ENCODE measurements around the gene ATP8B2. TPM values are rescaled to one million over a fixed set of nuclear protein-coding genes. Genes with fewer than 3 reads are reported as not detected.
"Not testable (repeated sequence)": the region's sequence is repeated elsewhere in the genome, so short reads cannot be mapped to it uniquely, and the experiment has no call there.

The ATP8B2 gene
- polyA plus RNA-seq, 1 donor (not counting 4 experiments of a cell fraction or from before 2014, with no cell fraction given) = 12.5 TPM

DNA sequence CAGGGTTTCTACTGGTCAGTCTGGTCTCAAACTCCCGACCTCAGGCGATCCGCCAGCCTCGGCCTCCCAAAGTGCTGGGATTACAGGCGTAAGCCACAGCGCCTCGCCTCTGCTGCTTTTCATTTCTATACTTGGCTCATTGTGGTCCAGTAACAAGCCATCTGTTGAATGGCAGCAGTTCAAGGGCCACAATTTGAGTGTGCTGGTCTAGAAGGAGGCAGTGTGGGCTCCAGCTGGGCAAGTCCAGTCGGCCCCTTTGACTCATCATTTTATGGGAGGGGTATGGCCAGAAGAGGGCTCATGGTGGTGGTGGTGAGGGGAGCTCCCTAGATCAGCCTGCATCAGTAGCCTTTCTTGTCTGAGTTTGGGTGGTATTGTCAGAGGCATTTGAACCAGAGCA is 33.2 kb downstream of the ATP8B2 start:
- no peak overlapping the region for H3K9ac ChIP-seq (ENCODE audit: control insufficient read depth, extremely low read depth, insufficient read depth, low read length)
- H3K9me3 ChIP-seq (ENCODE audit: control insufficient read depth, low read depth, low read length) = no peaks in the 10 kb centered on the region
- no peak overlapping the region for H3K4me2 ChIP-seq (ENCODE audit: control insufficient read depth, extremely low read depth, insufficient read depth, low read depth, low read length)
- no peak for FAIRE-seq
- DNase-seq (ENCODE audit: low read depth, low spot score) = no peak
- H3K4me3 ChIP-seq (ENCODE audit: control insufficient read depth in 2 of 3, extremely low read depth in 1 of 3, insufficient read depth in 2 of 3, low read depth in 1 of 3, low read length in 3 of 3) = no peak overlapping the region
- H4K20me1 ChIP-seq (ENCODE audit: control insufficient read depth, extremely low read depth, insufficient read depth, low read length) = no peaks in the 10 kb centered on the region
- TF ChIP-seq CTCF (optimal IDR thresholded peaks at IDR 0.05 in 1 of 3, IDR thresholded peaks at IDR 0.05 in 1 of 3, conservative IDR thresholded peaks at IDR 0.05 in 1 of 3; ENCODE audit: extremely low read depth in 1 of 3, insufficient read depth in 2 of 3, low read length in 3 of 3) (no peak), EZH2 (IDR thresholded peaks at IDR 0.05; ENCODE audit: low read length) (no peak)
- H3K27me3 ChIP-seq (ENCODE audit: control insufficient read depth, extremely low read depth, insufficient read depth, low read length) = no peaks in the 10 kb centered on the region
- H3K27ac ChIP-seq (ENCODE audit: control insufficient read depth, insufficient read depth, low read length) = no peak overlapping the region
- H3K36me3 ChIP-seq (ENCODE audit: control insufficient read depth in 2 of 2, extremely low read depth in 1 of 2, insufficient read depth in 2 of 2, low read length in 2 of 2) = no peaks in the 10 kb centered on the region
- no peaks in the 10 kb centered on the region for H3K79me2 ChIP-seq (ENCODE audit: control insufficient read depth, insufficient read depth, low read length)
- peaks cover 5% of the 10 kb centered on the region for H3K4me1 ChIP-seq (ENCODE audit: control insufficient read depth, extremely low read depth, insufficient read depth, low read length)
- H2AFZ ChIP-seq (ENCODE audit: control insufficient read depth, low read length) = no peak overlapping the region
- dilution Hi-C loops (cut with MboI; ENCODE audit: extremely low pct_ligation_motif_present, low sequenced_read_pairs) = no loop called here
- H3K9me1 ChIP-seq (ENCODE audit: control insufficient read depth, extremely low read depth, insufficient read depth, low read length) = no peaks in the 10 kb centered on the region

DNA sequence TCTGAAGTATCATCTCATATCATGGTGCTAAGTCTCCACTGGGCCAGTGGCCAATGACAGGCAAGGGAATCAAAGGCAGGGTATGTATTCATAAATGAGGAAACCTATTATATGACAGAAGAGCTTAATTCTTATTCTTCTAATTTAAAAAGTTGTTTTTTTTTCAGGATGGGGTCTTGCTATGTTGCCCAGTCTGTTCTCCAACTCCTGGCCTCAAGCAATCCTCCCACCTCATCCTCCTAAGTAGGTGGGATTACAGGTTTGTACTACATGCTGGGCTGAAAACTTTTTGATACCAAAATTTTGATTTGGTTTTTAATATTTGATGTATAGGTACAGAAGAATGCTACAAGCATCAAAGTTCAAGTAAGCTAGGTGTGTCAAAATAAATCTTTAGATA is 35.0 kb downstream of the ATP8B2 start:
- H3K36me3 ChIP-seq (ENCODE audit: control insufficient read depth in 2 of 2, extremely low read depth in 1 of 2, insufficient read depth in 2 of 2, low read length in 2 of 2) = no peaks in the 10 kb centered on the region
- no peak overlapping the region for H3K4me2 ChIP-seq (ENCODE audit: control insufficient read depth, extremely low read depth, insufficient read depth, low read depth, low read length)
- no peak overlapping the region for H3K27ac ChIP-seq (ENCODE audit: control insufficient read depth, insufficient read depth, low read length)
- dilution Hi-C loops (cut with MboI; ENCODE audit: extremely low pct_ligation_motif_present, low sequenced_read_pairs) = no loop called here
- no peaks in the 10 kb centered on the region for H3K9me1 ChIP-seq (ENCODE audit: control insufficient read depth, extremely low read depth, insufficient read depth, low read length)
- H3K9ac ChIP-seq (ENCODE audit: control insufficient read depth, extremely low read depth, insufficient read depth, low read length) = no peak overlapping the region
- no peak for DNase-seq (ENCODE audit: low read depth, low spot score)
- H2AFZ ChIP-seq (ENCODE audit: control insufficient read depth, low read length) = no peak overlapping the region
- TF ChIP-seq CTCF (optimal IDR thresholded peaks at IDR 0.05 in 1 of 3, IDR thresholded peaks at IDR 0.05 in 1 of 3, conservative IDR thresholded peaks at IDR 0.05 in 1 of 3; ENCODE audit: extremely low read depth in 1 of 3, insufficient read depth in 2 of 3, low read length in 3 of 3) (no peak), EZH2 (IDR thresholded peaks at IDR 0.05; ENCODE audit: low read length) (no peak)
- no peaks in the 10 kb centered on the region for H3K27me3 ChIP-seq (ENCODE audit: control insufficient read depth, extremely low read depth, insufficient read depth, low read length)
- no peak for FAIRE-seq
- no peaks in the 10 kb centered on the region for H4K20me1 ChIP-seq (ENCODE audit: control insufficient read depth, extremely low read depth, insufficient read depth, low read length)
- no peaks in the 10 kb centered on the region for H3K9me3 ChIP-seq (ENCODE audit: control insufficient read depth, low read depth, low read length)
- peaks cover 2% of the 10 kb centered on the region for H3K4me1 ChIP-seq (ENCODE audit: control insufficient read depth, extremely low read depth, insufficient read depth, low read length)
- H3K79me2 ChIP-seq (ENCODE audit: control insufficient read depth, insufficient read depth, low read length) = no peaks in the 10 kb centered on the region
- no peak overlapping the region for H3K4me3 ChIP-seq (ENCODE audit: control insufficient read depth in 2 of 3, extremely low read depth in 1 of 3, insufficient read depth in 2 of 3, low read depth in 1 of 3, low read length in 3 of 3)

DNA sequence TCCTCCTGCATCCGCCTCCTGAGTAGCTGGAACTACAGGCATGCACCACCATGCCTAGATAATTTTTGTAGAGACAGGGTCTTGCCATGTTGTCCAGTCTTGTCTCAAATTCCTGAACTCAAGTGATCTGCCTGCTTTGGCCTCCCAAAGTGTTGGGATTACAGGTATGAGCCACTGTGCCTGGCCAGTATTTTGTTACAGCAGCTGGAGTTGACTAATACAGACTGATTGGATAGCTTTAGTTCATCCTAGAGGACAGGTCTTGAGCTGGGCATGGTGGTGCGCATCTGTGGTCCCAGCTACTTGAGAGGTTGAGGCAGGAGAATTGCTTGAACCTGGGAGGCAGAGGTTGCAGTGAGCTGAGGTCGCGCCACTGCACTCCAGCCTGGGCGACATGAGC is 35.6 kb downstream of the ATP8B2 start:
- H3K4me2 ChIP-seq (ENCODE audit: control insufficient read depth, extremely low read depth, insufficient read depth, low read depth, low read length); H3K79me2 ChIP-seq (ENCODE audit: control insufficient read depth, insufficient read depth, low read length); FAIRE-seq; H3K9me1 ChIP-seq (ENCODE audit: control insufficient read depth, extremely low read depth, insufficient read depth, low read length); H3K9ac ChIP-seq (ENCODE audit: control insufficient read depth, extremely low read depth, insufficient read depth, low read length); H3K4me3 ChIP-seq (ENCODE audit: control insufficient read depth in 2 of 3, extremely low read depth in 1 of 3, insufficient read depth in 2 of 3, low read depth in 1 of 3, low read length in 3 of 3); H4K20me1 ChIP-seq (ENCODE audit: control insufficient read depth, extremely low read depth, insufficient read depth, low read length); H3K4me1 ChIP-seq (ENCODE audit: control insufficient read depth, extremely low read depth, insufficient read depth, low read length); H3K36me3 ChIP-seq (ENCODE audit: control insufficient read depth in 2 of 2, extremely low read depth in 1 of 2, insufficient read depth in 2 of 2, low read length in 2 of 2); H2AFZ ChIP-seq (ENCODE audit: control insufficient read depth, low read length); DNase-seq (ENCODE audit: low read depth, low spot score); H3K9me3 ChIP-seq (ENCODE audit: control insufficient read depth, low read depth, low read length); H3K27ac ChIP-seq (ENCODE audit: control insufficient read depth, insufficient read depth, low read length); H3K27me3 ChIP-seq (ENCODE audit: control insufficient read depth, extremely low read depth, insufficient read depth, low read length); dilution Hi-C loops (cut with MboI; ENCODE audit: extremely low pct_ligation_motif_present, low sequenced_read_pairs): not testable (repeated sequence)
